ENCODE data around the gene VSIG4. TPM values are rescaled to one million over a fixed set of nuclear protein-coding genes. Genes with fewer than 3 reads are reported as not detected.
"Not testable (repeated sequence)": the region's sequence is repeated elsewhere in the genome, so short reads cannot be mapped to it uniquely, and the experiment has no call there.

Gene VSIG4
- total RNA-seq, 2 experiments from 2014 or later, result not detected

- Mint-ChIP-seq H3K4me3 (no peak overlapping the region), H3K9me3 (no peaks in the 10 kb centered on the region), H3K36me3 (no peaks in the 10 kb centered on the region), H3K27ac (peak overlapping the region; percentile 18), H3K4me1 (ENCODE audit: low read depth) (peaks cover 16% of the 10 kb centered on the region), H3K27me3 (no peaks in the 10 kb centered on the region)
- DNase-seq, result no peak
- ChIA-PET CTCF (interaction anchor here (0.6 kb wide), 1 partner anchor 87 kb away, joined by 3 read pairs; no protein-coding TSS in a partner anchor), POLR2A (no interaction called here)
- intact Hi-C loops (cut with micrococcal nuclease), result loop anchor here (2.0 to 5.0 kb wide), 3 partner anchors 121 to 319 kb away; no protein-coding TSS in a partner anchor
Measured at GRCh38 chrX:65987811-65988210, 52.1 kb downstream of the VSIG4 start.

DNA sequence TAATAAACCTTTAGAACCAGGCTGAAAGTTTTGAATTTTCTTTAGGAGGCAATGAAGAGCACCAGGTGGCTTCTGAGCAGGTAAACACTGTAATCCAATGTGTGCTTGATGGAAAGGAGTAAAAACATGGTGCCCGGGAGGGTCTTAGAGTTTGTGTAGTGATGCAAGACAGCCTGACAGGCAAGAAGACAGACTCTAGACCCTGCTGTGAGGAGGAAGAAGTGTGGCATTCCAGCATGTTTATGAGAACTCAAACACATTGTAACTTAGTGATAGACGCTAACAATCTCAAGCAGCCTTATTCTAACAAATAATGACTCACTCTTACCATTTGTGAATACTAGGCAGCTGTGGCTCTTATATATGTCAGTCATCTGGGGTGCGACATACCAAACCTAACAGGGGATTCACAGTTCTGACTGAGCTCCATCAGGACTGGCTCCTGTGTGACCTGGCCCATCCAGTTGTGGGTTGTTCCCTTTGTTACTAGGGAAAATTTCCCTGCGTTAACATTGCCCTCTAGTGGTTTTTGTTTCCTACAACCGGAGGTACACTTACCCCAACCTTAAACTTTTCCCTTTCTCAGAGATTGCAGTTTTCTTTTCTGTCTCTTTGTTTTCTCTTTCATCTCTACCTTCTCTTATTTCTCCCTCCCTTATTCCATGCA, 53.8 kb downstream of the VSIG4 start:
- ChIA-PET POLR2A (no interaction called here), CTCF (interaction anchor here (0.5 to 2.4 kb wide), 15 partner anchors 9 to 745 kb away, joined by 3 to 13 read pairs (median 4); partner anchors contain the start of gene MSN)
- H3K27me3 Mint-ChIP-seq, result no peaks in the 10 kb centered on the region
- peaks cover 16% of the 10 kb centered on the region for H3K4me1 Mint-ChIP-seq (ENCODE audit: low read depth)
- no peak overlapping the region for H3K4me3 Mint-ChIP-seq
- H3K36me3 Mint-ChIP-seq, result no peaks in the 10 kb centered on the region
- H3K9me3 Mint-ChIP-seq, result no peaks in the 10 kb centered on the region
- intact Hi-C loops (cut with micrococcal nuclease), result loop anchor here (1.0 to 5.0 kb wide), 6 partner anchors 119 to 404 kb away; no protein-coding TSS in a partner anchor
- DNase-seq, result peak; percentile 64
- peak overlapping the region; percentile 62 for H3K27ac Mint-ChIP-seq

- peaks cover 16% of the 10 kb centered on the region for H3K4me1 Mint-ChIP-seq (ENCODE audit: low read depth)
- CTCF ChIA-PET, result interaction anchor here (0.9 to 2.4 kb wide), 2 partner anchors 279 to 403 kb away, joined by 4 to 13 read pairs; no protein-coding TSS in a partner anchor
- H3K4me3 Mint-ChIP-seq, result no peak overlapping the region
- intact Hi-C loops (cut with micrococcal nuclease), result loop anchor here (5.0 kb wide), 1 partner anchor 243 kb away; no protein-coding TSS in a partner anchor
- H3K27ac Mint-ChIP-seq, result no peak overlapping the region
- no peak for DNase-seq
- no peaks in the 10 kb centered on the region for H3K36me3 Mint-ChIP-seq
- no peaks in the 10 kb centered on the region for H3K27me3 Mint-ChIP-seq
- no peaks in the 10 kb centered on the region for H3K9me3 Mint-ChIP-seq
- POLR2A ChIA-PET, result no interaction called here
Measured at GRCh38 chrX:65985211-65985610, 54.7 kb downstream of the VSIG4 start.

DNA sequence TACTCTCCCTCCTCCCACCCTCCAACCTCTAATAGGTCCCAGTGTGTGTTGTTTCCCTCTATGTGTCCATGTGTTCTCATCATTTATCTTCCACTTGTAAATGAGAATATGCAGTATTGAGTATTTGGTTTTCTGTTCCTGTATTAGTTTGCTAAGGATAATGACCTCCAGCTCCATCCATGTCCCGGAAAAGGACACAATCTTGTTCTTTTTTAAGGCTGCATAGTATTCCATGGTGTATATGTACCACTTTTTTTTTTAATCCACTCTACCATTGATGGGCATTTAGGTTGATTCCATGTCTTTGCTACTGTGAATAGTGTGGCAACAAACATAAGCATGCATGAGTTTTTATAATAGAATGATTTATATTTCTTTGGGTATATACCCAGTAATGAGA, 62.7 kb downstream of the VSIG4 start:
- DNase-seq; H3K36me3 Mint-ChIP-seq; H3K27me3 Mint-ChIP-seq; POLR2A ChIA-PET; H3K27ac Mint-ChIP-seq; H3K4me3 Mint-ChIP-seq; intact Hi-C loops (cut with micrococcal nuclease); H3K9me3 Mint-ChIP-seq; H3K4me1 Mint-ChIP-seq (ENCODE audit: low read depth); CTCF ChIA-PET: not testable (repeated sequence)

DNA sequence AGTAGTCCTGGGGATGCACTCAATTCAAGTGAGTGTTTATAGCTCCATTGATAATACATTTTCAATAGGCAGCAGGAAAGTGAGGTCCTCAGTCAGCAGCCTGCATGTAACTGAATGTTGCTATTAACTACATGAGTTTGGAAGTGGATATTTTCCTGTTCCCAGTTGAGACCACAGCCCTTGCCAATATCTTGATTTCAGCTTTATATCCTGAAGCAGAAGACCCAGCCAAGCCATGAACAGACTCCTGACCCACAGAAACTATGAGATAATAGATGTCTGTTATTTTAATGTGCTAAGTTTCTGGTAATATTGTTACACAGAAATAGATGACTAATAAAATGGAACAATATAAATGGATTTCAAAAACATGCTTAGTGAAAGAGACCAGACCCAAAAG, 63.7 kb downstream of the VSIG4 start:
- intact Hi-C loops (cut with micrococcal nuclease), result no loop called here
- no peaks in the 10 kb centered on the region for H3K4me1 Mint-ChIP-seq (ENCODE audit: low read depth)
- no peak overlapping the region for H3K4me3 Mint-ChIP-seq
- no peaks in the 10 kb centered on the region for H3K9me3 Mint-ChIP-seq
- DNase-seq, result no peak
- CTCF ChIA-PET, result no interaction called here
- POLR2A ChIA-PET, result no interaction called here
- H3K27ac Mint-ChIP-seq, result no peak overlapping the region
- no peaks in the 10 kb centered on the region for H3K27me3 Mint-ChIP-seq
- no peaks in the 10 kb centered on the region for H3K36me3 Mint-ChIP-seq

- CTCF ChIA-PET; H3K9me3 Mint-ChIP-seq; intact Hi-C loops (cut with micrococcal nuclease); DNase-seq; H3K4me1 Mint-ChIP-seq (ENCODE audit: low read depth); H3K4me3 Mint-ChIP-seq; POLR2A ChIA-PET; H3K27ac Mint-ChIP-seq; H3K27me3 Mint-ChIP-seq; H3K36me3 Mint-ChIP-seq: not testable (repeated sequence)
Measured at GRCh38 chrX:65975161-65975751, 64.6 kb downstream of the VSIG4 start.

Other genes with a start within 250 kb of the VSIG4 start
- gene HEPH, start 124.2 kb upstream of the VSIG4 start, total RNA-seq, result not detected